ENCODE results near the gene RPS16.

GRCh38 chr19:39403331-39404312, 32.1 kb downstream of the RPS16 start:
- no peak for TF ChIP-seq YY1 (IDR thresholded peaks at IDR 0.05; ENCODE audit: insufficient read depth, insufficient read length)
- TF ChIP-seq ZNF274 (IDR thresholded peaks at IDR 0.05; ENCODE audit: low read depth, low read length), result no peak
- TF ChIP-seq SUZ12 (IDR thresholded peaks at IDR 0.05; ENCODE audit: extremely low read depth, insufficient read depth, insufficient read length), result no peak
